Mesenchymal stem cell (in vitro differentiated cells and primary cell): ENCODE results near the gene CLTB.
"Not testable (repeated sequence)": the region's sequence is repeated elsewhere in the genome, so short reads cannot be mapped to it uniquely, and the experiment has no call there.

Source experiments
- DNase-seq: peaks from one replicate; pipeline ENCODE4 v3.0.0-alpha.2; 2013
- H2AFZ ChIP-seq: one replicate; pipeline ENCODE4 v1.6.1; 2013; ENCODE audit warnings: low read depth, mild to moderate bottlenecking, control low read depth, inconsistent platforms, low read length, moderate library complexity
- H2AK5ac ChIP-seq: 2 replicates; pipeline ENCODE4 v1.6.1; 2013; ENCODE audit warnings: low read length, moderate library complexity, mild to moderate bottlenecking, inconsistent platforms; ENCODE audit not compliant: severe bottlenecking
- H2BK120ac ChIP-seq: one replicate; pipeline ENCODE4 v1.6.1; 2013; ENCODE audit warnings: low read depth, mild to moderate bottlenecking, inconsistent platforms, low read length, moderate library complexity
- H2BK12ac ChIP-seq, 2 experiments: one replicate each; pipeline ENCODE4 v1.6.1; 2013; ENCODE audit warnings: inconsistent platforms in 2 of 2, low read length in 2 of 2, mild to moderate bottlenecking in 2 of 2, moderate library complexity in 2 of 2, control low read depth in 1 of 2
- H2BK15ac ChIP-seq: one replicate; pipeline ENCODE4 v1.6.1; 2013; ENCODE audit warnings: mild to moderate bottlenecking, low read depth, inconsistent platforms; ENCODE audit not compliant: poor library complexity, severe bottlenecking
- H2BK5ac ChIP-seq: 2 replicates; pipeline ENCODE4 v1.6.1; 2013; ENCODE audit warnings: low read depth, mild to moderate bottlenecking, low read length, control low read depth, inconsistent platforms; ENCODE audit not compliant: poor library complexity, severe bottlenecking
- H3K14ac ChIP-seq, 2 experiments: one replicate each; pipeline ENCODE4 v1.6.1; 2013; ENCODE audit warnings: inconsistent platforms in 2 of 2, low read length in 2 of 2, control low read depth in 1 of 2, mild to moderate bottlenecking in 1 of 2, moderate library complexity in 1 of 2
- H3K18ac ChIP-seq, 2 experiments: one replicate each; pipeline ENCODE4 v1.6.1; 2013; ENCODE audit warnings: inconsistent platforms in 2 of 2, low read length in 2 of 2, control low read depth in 1 of 2, low read depth in 1 of 2, mild to moderate bottlenecking in 1 of 2
- H3K23ac ChIP-seq, 2 experiments: one replicate each; pipeline ENCODE4 v1.6.1; 2013; ENCODE audit warnings: inconsistent platforms in 2 of 2, low read length in 2 of 2, mild to moderate bottlenecking in 2 of 2, moderate library complexity in 2 of 2, control low read depth in 1 of 2
- H3K27ac ChIP-seq: 2 replicates; pipeline ENCODE4 v1.5.1; 2013; ENCODE audit warnings: mild to moderate bottlenecking, moderate library complexity, low read length, control low read depth, inconsistent platforms; ENCODE audit not compliant: poor library complexity, severe bottlenecking
- H3K27me3 ChIP-seq, 2 experiments: 2 replicates each; pipeline versions ENCODE4 v1.6.1 to v1.7.0; 2013; ENCODE audit warnings: low read length in 2 of 2, mild to moderate bottlenecking in 2 of 2, moderate library complexity in 2 of 2, control low read depth in 1 of 2, inconsistent platforms in 1 of 2; ENCODE audit not compliant: control insufficient read depth in 1 of 2, insufficient read depth in 1 of 2
- H3K36me3 ChIP-seq, 2 experiments: 2 replicates each; pipeline versions ENCODE4 v1.6.1 to v1.7.0; 2013; ENCODE audit warnings: low read length in 2 of 2, control low read depth in 1 of 2, inconsistent platforms in 1 of 2, low read depth in 1 of 2, mild to moderate bottlenecking in 1 of 2; ENCODE audit not compliant: insufficient read depth in 2 of 2, control insufficient read depth in 1 of 2
- H3K4ac ChIP-seq, 2 experiments: one replicate each; pipeline ENCODE4 v1.6.1; 2013; ENCODE audit warnings: inconsistent platforms in 2 of 2, low read length in 2 of 2, mild to moderate bottlenecking in 2 of 2, moderate library complexity in 2 of 2, control low read depth in 1 of 2, low read depth in 1 of 2
- H3K4me1 ChIP-seq: 2 replicates; pipeline ENCODE4 v1.6.1; 2013; ENCODE audit warnings: low read depth, low read length, control low read depth; ENCODE audit not compliant: control insufficient read depth, insufficient read depth
- H3K4me2 ChIP-seq: 2 replicates; pipeline ENCODE4 v1.6.1; 2013; ENCODE audit warnings: low read length, mild to moderate bottlenecking, inconsistent platforms; ENCODE audit not compliant: poor library complexity, severe bottlenecking
- H3K4me3 ChIP-seq, 2 experiments: 2 replicates each; pipeline versions ENCODE4 v1.5.1 to v1.7.0; 2013; ENCODE audit warnings: low read length in 2 of 2, mild to moderate bottlenecking in 2 of 2, control low read depth in 1 of 2, low read depth in 1 of 2; ENCODE audit not compliant: insufficient read depth in 1 of 2
- H3K79me1 ChIP-seq: replicated peaks from 2 replicates; pipeline ENCODE4 v1.6.1; 2013; ENCODE audit warnings: mild to moderate bottlenecking, control low read depth, low read length, inconsistent platforms; ENCODE audit not compliant: poor library complexity, severe bottlenecking
- H3K9ac ChIP-seq: 2 replicates; pipeline ENCODE4 v1.7.0; 2013; ENCODE audit warnings: mild to moderate bottlenecking, low read length, moderate library complexity
- H3K9me3 ChIP-seq: 2 replicates; pipeline ENCODE4 v1.7.0; 2013; ENCODE audit warnings: mild to moderate bottlenecking, low read length; ENCODE audit not compliant: control insufficient read depth
- H4K8ac ChIP-seq: one replicate; pipeline ENCODE4 v1.6.1; 2013; ENCODE audit warnings: inconsistent platforms, mild to moderate bottlenecking, low read length, moderate library complexity
- H4K91ac ChIP-seq: one replicate; pipeline ENCODE4 v1.6.1; 2013; ENCODE audit warnings: mild to moderate bottlenecking, low read length, inconsistent platforms
- WGBS: methylation state at CpG from one replicate; pipeline ENCODE4 v1.1.7; 2013; ENCODE audit warnings: mixed read lengths; 5-methylcytosine and 5-hydroxymethylcytosine counted together

Gene CLTB

DNA sequence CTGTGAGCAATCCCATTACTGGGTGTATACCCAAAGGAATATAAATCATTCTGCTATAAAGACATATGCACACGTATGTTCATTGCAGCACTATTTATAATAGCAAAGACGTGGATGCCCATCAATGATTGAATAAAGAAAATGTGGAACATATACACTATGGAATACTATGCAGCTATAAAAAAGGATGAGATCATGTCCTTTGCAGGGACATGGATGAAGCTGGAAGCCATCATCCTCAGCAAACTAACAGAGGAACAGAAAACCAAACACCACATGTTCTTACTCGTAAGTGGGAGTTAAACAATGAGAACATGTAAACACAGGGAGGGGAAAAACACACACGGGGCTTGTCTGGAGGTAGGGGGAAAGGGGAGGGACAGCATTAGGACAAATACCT, 26.6 kb upstream of the CLTB start:
- H3K4ac ChIP-seq, H2BK12ac ChIP-seq, H3K9ac ChIP-seq, H2AFZ ChIP-seq, H3K18ac ChIP-seq, H3K27ac ChIP-seq, H4K8ac ChIP-seq, H3K4me1 ChIP-seq, H3K36me3 ChIP-seq, H3K4me2 ChIP-seq, H3K9me3 ChIP-seq, H2BK5ac ChIP-seq, H4K91ac ChIP-seq, H2BK15ac ChIP-seq, H2AK5ac ChIP-seq, DNase-seq, H3K23ac ChIP-seq, H3K14ac ChIP-seq, H3K79me1 ChIP-seq, H3K4me3 ChIP-seq, H3K27me3 ChIP-seq, H2BK120ac ChIP-seq: not testable (repeated sequence)
- 85% methylated on average over 2 of the region's 4 CpGs for WGBS

DNA sequence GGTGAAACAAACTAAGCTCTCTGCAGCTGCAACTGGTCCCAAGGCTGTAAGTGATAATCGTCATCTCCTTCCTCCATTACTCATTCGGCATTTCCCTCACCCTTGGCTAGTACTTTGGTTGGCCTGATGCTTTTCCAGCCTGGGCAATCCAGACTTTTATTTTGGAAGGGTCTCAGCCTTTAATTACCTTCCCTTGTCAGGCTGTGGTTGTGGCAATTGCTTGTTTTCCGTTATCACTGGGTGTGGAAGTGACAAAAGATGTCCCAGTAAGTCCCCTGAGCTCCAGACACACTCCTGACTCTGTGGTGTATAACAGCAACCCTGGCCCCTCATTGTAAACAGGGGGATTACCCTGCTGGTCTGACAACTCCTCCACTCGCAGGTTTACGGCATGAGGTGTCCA, 25.6 kb upstream of the CLTB start:
- Histone ChIP-seq H3K79me1 (no peaks in the 10 kb centered on the region), H4K8ac (no peak overlapping the region), H2AK5ac (no peak overlapping the region), H3K36me3 (no peaks in the 10 kb centered on the region), H3K14ac (no peak overlapping the region), H3K23ac (no peak overlapping the region), H3K27ac (no peak overlapping the region), H3K27me3 (no peaks in the 10 kb centered on the region), H2BK5ac (no peak overlapping the region), H3K4me3 (no peak overlapping the region), H3K4me2 (no peak overlapping the region), H2BK15ac (no peak overlapping the region), H3K4me1 (peaks cover 6% of the 10 kb centered on the region), H2BK120ac (no peak overlapping the region), H4K91ac (no peak overlapping the region), H3K4ac (no peak overlapping the region), H3K9ac (no peak overlapping the region), H2AFZ (no peak overlapping the region), H3K9me3 (no peaks in the 10 kb centered on the region), H3K18ac (no peak overlapping the region), H2BK12ac (no peak overlapping the region)
- 2% methylated on average over 4 of the region's 5 CpGs for WGBS
- peak; percentile 73 for DNase-seq

DNA sequence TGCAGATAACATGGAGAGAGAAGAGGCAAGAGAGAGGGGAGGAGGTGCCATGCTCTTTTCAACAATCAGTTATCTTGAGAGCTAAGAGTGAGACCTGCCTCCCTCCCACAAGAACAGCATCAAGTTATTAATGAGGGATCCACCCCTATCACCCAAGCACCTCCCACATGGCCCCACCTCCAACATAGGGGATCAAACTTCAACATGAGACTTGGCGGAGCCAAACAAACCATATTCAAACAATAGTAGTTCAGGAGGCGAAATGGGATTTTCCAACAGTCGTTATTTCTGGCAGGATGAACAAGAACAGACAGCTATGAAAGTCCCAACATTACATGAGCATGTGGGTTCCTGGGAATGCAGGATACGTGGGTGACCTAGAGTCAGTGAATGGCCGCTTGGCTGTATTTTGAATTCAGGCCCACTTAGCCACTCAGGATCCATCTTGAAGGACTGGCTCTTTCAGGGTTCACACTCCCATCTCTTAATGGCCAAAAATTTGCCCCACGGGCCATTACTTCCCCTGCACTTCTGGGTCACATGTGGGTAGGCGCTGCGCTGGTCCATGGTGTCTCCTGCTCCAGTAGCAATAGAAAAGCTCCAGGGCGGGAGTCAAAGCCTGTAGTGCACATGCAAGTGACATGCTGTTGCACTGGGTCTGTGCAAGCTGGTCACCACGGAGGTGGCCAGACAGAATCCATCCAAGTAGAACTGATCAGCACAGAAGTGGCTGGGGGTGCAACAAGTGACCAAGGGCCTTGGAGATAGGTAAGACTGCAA, 24.8 kb upstream of the CLTB start:
- Histone ChIP-seq H3K4ac (no peak overlapping the region), H2BK5ac (no peak overlapping the region), H3K36me3 (no peaks in the 10 kb centered on the region), H3K18ac (no peak overlapping the region), H4K8ac (no peak overlapping the region), H2AK5ac (no peak overlapping the region), H3K23ac (no peak overlapping the region), H3K9ac (no peak overlapping the region), H3K14ac (peak overlapping the region in 1 of 2 experiments; percentile 10), H3K79me1 (no peaks in the 10 kb centered on the region), H3K27ac (no peak overlapping the region), H3K4me2 (no peak overlapping the region), H3K9me3 (no peaks in the 10 kb centered on the region), H2AFZ (no peak overlapping the region), H2BK120ac (no peak overlapping the region), H3K27me3 (no peaks in the 10 kb centered on the region), H4K91ac (no peak overlapping the region), H2BK15ac (no peak overlapping the region), H2BK12ac (peak overlapping the region in 1 of 2 experiments; percentile 40), H3K4me3 (no peak overlapping the region), H3K4me1 (peaks cover 7% of the 10 kb centered on the region)
- 93% methylated on average over 10 of the region's 10 CpGs for WGBS
- DNase-seq = peak; percentile 22

DNA sequence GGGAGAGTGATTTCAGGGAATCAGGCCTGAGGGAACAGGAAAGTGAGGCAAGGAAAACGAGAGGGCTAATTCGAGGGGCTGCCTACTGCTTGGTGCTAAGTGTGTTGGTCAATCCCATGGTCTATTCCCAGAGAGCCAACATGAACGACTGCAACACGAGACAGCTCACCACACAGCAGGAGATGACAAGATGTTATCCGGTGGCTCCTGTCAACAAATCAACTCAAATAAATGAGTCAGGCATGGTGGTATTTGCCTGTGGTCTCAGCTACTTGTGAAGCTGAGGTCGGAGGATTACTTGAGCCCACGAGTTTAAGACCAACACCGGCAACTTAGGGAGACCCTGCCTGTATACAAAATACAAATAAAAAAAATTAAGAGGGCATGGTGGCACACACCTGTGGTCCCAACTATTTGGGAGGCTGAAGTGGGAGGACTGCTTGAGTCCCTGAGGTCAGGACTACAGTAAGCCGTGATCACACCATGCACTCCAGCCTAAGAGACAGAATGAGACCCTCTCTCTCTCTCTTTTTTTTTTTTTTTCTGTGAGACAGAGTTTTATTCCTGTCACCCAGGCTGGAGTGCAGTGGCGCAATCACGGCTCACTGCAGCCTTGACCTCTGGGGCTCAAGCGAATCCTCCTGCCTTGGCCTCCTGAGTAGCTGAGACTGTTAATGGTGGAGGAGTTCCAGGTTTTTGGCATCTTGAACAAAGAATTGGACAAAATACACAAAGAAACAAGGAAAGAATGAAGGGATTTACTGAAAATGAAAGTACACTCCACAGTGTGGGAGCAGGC, 22.8 kb upstream of the CLTB start:
- H3K9ac ChIP-seq = no peak overlapping the region
- DNase-seq = peak; percentile 96
- no peak overlapping the region for H2AK5ac ChIP-seq
- no peak overlapping the region for H3K23ac ChIP-seq
- H3K4me1 ChIP-seq = peaks cover 7% of the 10 kb centered on the region
- H3K18ac ChIP-seq = no peak overlapping the region
- no peak overlapping the region for H3K4ac ChIP-seq
- WGBS = 35% methylated on average over 11 of the region's 12 CpGs
- H3K9me3 ChIP-seq = no peaks in the 10 kb centered on the region
- H2BK12ac ChIP-seq = no peak overlapping the region
- no peaks in the 10 kb centered on the region for H3K36me3 ChIP-seq
- H3K27me3 ChIP-seq = no peaks in the 10 kb centered on the region
- no peak overlapping the region for H4K8ac ChIP-seq
- H3K4me2 ChIP-seq = no peak overlapping the region
- H3K79me1 ChIP-seq = no peaks in the 10 kb centered on the region
- no peak overlapping the region for H3K4me3 ChIP-seq
- peak overlapping the region; percentile 9 for H3K27ac ChIP-seq
- no peak overlapping the region for H3K14ac ChIP-seq
- H2BK120ac ChIP-seq = no peak overlapping the region
- no peak overlapping the region for H2BK15ac ChIP-seq
- H2AFZ ChIP-seq = no peak overlapping the region
- H2BK5ac ChIP-seq = no peak overlapping the region
- no peak overlapping the region for H4K91ac ChIP-seq
